HepG2 (cell line): ENCODE data around the gene DAGLB. TPM values are rescaled to one million over a fixed set of nuclear protein-coding genes. Genes with fewer than 3 reads are reported as not detected.
A peak's percentile ranks its signal among the peaks of the same experiment; 100 is the strongest.

Experiments
- ATAC-seq: fragments of 200-7000 bp; cut with Tn5 transposase; 3 replicates; pipeline ENCODE4 v1.9.1; 2020; ENCODE audit warnings: mild to moderate bottlenecking, moderate library complexity
- BruUV-seq: library from RNA; stranded (reverse); fragments of 400-500 nt; replicated peaks from 2 replicates; lab custom pipeline; 2021; lab: Mats Ljungman, UMichigan
- CTCF ChIA-PET: fragments of 300-600 bp; formaldehyde crosslinking; extraction: SDS; loops from one replicate; lab custom pipeline; 2021; ENCODE audit warnings: low total read pairs, inconsistent platforms, low intra/inter-chr PET ratio; lab: Yijun Ruan, JAX
- POLR2A ChIA-PET: fragments of 350-600 bp; sonication (Branson Sonifier 250); formaldehyde crosslinking; loops from one replicate; lab custom pipeline; 2020; ENCODE audit warnings: antibody characterized with exemption, inconsistent platforms; lab: Yijun Ruan, JAX
- DNase-seq: peaks from one replicate; pipeline ENCODE4 v3.0.0-alpha.2; 2015; ENCODE audit warnings: low spot score
- FAIRE-seq: peaks from 3 replicates; lab custom pipeline; 2011; peaks lifted over from hg19 to GRCh38; lab: Jason Lieb, UNC
- H2AFZ ChIP-seq: one replicate; pipeline ENCODE4 v1.6.1; 2011; ENCODE audit warnings: low read length, inconsistent platforms
- H3K27ac ChIP-seq: fragments of 300-600 bp; 3 replicates; pipeline ENCODE4 v1.8.0; 2011; ENCODE audit warnings: mixed run types, mild to moderate bottlenecking, mixed read lengths, low read length, inconsistent platforms; ENCODE audit not compliant: insufficient read depth; ENCODE audit errors: extremely low read length
- H3K27me3 ChIP-seq, 2 experiments: fragments of 200-600 bp in 1 of 2; 2 replicates in 1 of 2; 3 replicates in 1 of 2; pipeline versions ENCODE4 v1.6.0 to v1.8.0; 2011; ENCODE audit warnings: low read length in 2 of 2, mild to moderate bottlenecking in 2 of 2, moderate library complexity in 2 of 2, inconsistent platforms in 1 of 2; ENCODE audit not compliant: insufficient read depth in 2 of 2, control insufficient read depth in 1 of 2
- H3K36me3 ChIP-seq, 2 experiments: fragments of 200-600 bp in 1 of 2; replicated peaks in 1 of 2; 2 replicates in 1 of 2; 3 replicates in 1 of 2; pipeline versions ENCODE4 v1.5.1 to v1.8.0; 2011; ENCODE audit warnings: low read length in 2 of 2, inconsistent platforms in 1 of 2; ENCODE audit not compliant: insufficient read depth in 2 of 2, control insufficient read depth in 1 of 2
- H3K4me1 ChIP-seq: 2 replicates; pipeline ENCODE4 v1.5.1; 2012; ENCODE audit warnings: low read length, inconsistent platforms; ENCODE audit not compliant: insufficient read depth
- H3K4me2 ChIP-seq: 2 replicates; pipeline ENCODE4 v1.6.0; 2011; ENCODE audit warnings: low read depth, low read length, inconsistent platforms
- H3K4me3 ChIP-seq, 3 experiments: fragments of 200-600 bp in 1 of 3; sonication (generic), shearing (Covaris generic) in 1 of 3; replicated peaks in 1 of 3; 2 replicates each; pipeline ENCODE4 v1.5.1; 2011 to 2016; ENCODE audit warnings: low read length in 3 of 3, inconsistent platforms in 2 of 3, low read depth in 2 of 3, mild to moderate bottlenecking in 2 of 3, control low read depth in 1 of 3, mixed read lengths in 1 of 3; ENCODE audit not compliant: insufficient read depth in 1 of 3
- H3K79me2 ChIP-seq: one replicate; pipeline ENCODE4 v1.6.1; 2011; ENCODE audit warnings: low read length, inconsistent platforms; ENCODE audit not compliant: insufficient read depth
- H3K9ac ChIP-seq: 2 replicates; pipeline ENCODE4 v1.6.0; 2011; ENCODE audit warnings: mild to moderate bottlenecking, low read depth, low read length, inconsistent platforms; ENCODE audit not compliant: insufficient read depth
- H3K9me3 ChIP-seq: 2 replicates; pipeline ENCODE4 v1.5.1; 2012; ENCODE audit warnings: mild to moderate bottlenecking, low read length
- H4K20me1 ChIP-seq: 2 replicates; pipeline ENCODE4 v1.6.0; 2011; ENCODE audit warnings: inconsistent platforms, mild to moderate bottlenecking, low read length, moderate library complexity; ENCODE audit not compliant: insufficient read depth
- AGO2 ChIP-seq: fragments of 200-400 bp; formaldehyde crosslinking; optimal IDR thresholded peaks from 2 replicates; pipeline ENCODE3; 2017; ENCODE audit warnings: mild to moderate bottlenecking, low read depth, low read length, moderate library complexity
- CEBPG ChIP-seq: IDR thresholded peaks from 2 replicates; pipeline ENCODE4 v1.6.1; 2016
- HDAC1 ChIP-seq: sonication (generic); formaldehyde crosslinking; IDR thresholded peaks from 2 replicates; pipeline ENCODE4 v1.5.1; 2020; ENCODE audit warnings: mild to moderate bottlenecking, missing genetic modification reagents
- MBD4 ChIP-seq: IDR thresholded peaks from 2 replicates; pipeline ENCODE4 v1.6.1; 2012; ENCODE audit warnings: low read length, inconsistent platforms, borderline replicate concordance
- MEF2D ChIP-seq: sonication (generic); formaldehyde crosslinking; IDR thresholded peaks from 2 replicates; pipeline ENCODE4 v1.5.1; 2020; ENCODE audit warnings: mild to moderate bottlenecking, missing genetic modification reagents
- POLR2G ChIP-seq: fragments of 200-400 bp; formaldehyde crosslinking; IDR thresholded peaks from 2 replicates; pipeline ENCODE4 v1.6.1; 2018; ENCODE audit warnings: mild to moderate bottlenecking, low read depth, low read length, moderate library complexity
- RBM22 ChIP-seq: fragments of 200-400 bp; formaldehyde crosslinking; optimal IDR thresholded peaks from 2 replicates; pipeline ENCODE3; 2017; ENCODE audit warnings: mild to moderate bottlenecking, low read length, moderate library complexity
- SATB2 ChIP-seq: sonication (generic); formaldehyde crosslinking; IDR thresholded peaks from 2 replicates; pipeline ENCODE4 v1.5.0; 2020; ENCODE audit warnings: missing genetic modification reagents
- SP4 ChIP-seq: sonication (generic); formaldehyde crosslinking; IDR thresholded peaks from 2 replicates; pipeline ENCODE4 v1.8.1; 2023; ENCODE audit warnings: mild to moderate bottlenecking, missing genetic modification reagents
- ZNF121 ChIP-seq: sonication (generic); formaldehyde crosslinking; IDR thresholded peaks from 2 replicates; pipeline ENCODE4 v1.5.0; 2020; ENCODE audit warnings: mild to moderate bottlenecking, missing genetic modification reagents
- ZNF20 ChIP-seq: sonication (generic); formaldehyde crosslinking; IDR thresholded peaks from 2 replicates; pipeline ENCODE4 v1.4.0; 2020; ENCODE audit warnings: mild to moderate bottlenecking, moderate library complexity, missing genetic modification reagents
- ZNF3 ChIP-seq: IDR thresholded peaks from 2 replicates; pipeline ENCODE4 v1.7.0; 2017; ENCODE audit warnings: inconsistent platforms
- ZNF460 ChIP-seq: sonication (generic); formaldehyde crosslinking; IDR thresholded peaks from 2 replicates; pipeline ENCODE4 v1.5.1; 2020; ENCODE audit warnings: missing genetic modification reagents, mild to moderate bottlenecking, borderline replicate concordance
- ZNF850 ChIP-seq: sonication (generic); formaldehyde crosslinking; conservative IDR thresholded peaks from 2 replicates; pipeline ENCODE4 v1.9.0; 2021; ENCODE audit warnings: mild to moderate bottlenecking, missing genetic modification reagents
- WGBS: methylation state at CpG from one replicate; pipeline ENCODE4 v1.1.6; 2017; ENCODE audit warnings: low lambda C conversion rate; 5-methylcytosine and 5-hydroxymethylcytosine counted together
- in situ Hi-C: cut with HindIII; loops from 2 replicates; pipeline ENCODE4 v1.10.0; 2017; ENCODE audit warnings: low pct_unique_long_range_greater_than_20kb; ENCODE audit not compliant: extremely low pct_ligation_motif_present
- intact Hi-C: fragments of 100-400 bp; cut with micrococcal nuclease; formaldehyde crosslinking; loops from one replicate; pipeline ENCODE4 v1.10.0; 2022; ENCODE audit not compliant: unreplicated experiment
- polyA plus RNA-seq, 8 experiments: library from polyadenylated mRNA; depleted of rRNA in 3 of 8; stranded (reverse) in 7 of 8; unstranded in 1 of 8; fragments of >200 nt; fragmentation: Illumina TruSeq in 4 of 8; extraction: Trizol in 4 of 8; gene quantifications; 2 replicates each; pipeline versions ENCODE4 v1.2.1 to v1.2.3, GENCODE V29; 2011 to 2016; ENCODE audit warnings: low read depth in 4 of 8, missing spikeins in 1 of 8, mixed read lengths in 1 of 8; ENCODE audit not compliant: insufficient read depth in 1 of 8
- total RNA-seq, 5 experiments: library from RNA; depleted of rRNA; stranded (reverse); fragments of >200 nt; fragmentation: Illumina TruSeq; extraction: Trizol; gene quantifications; 2 replicates each; pipeline ENCODE4 v1.2.3, GENCODE V29; 2016; ENCODE audit warnings: low read depth in 1 of 5
- TF ChIP-seq, protein P1 (sequence below): sonication (generic); formaldehyde crosslinking; conservative IDR thresholded peaks from 2 replicates; pipeline ENCODE4 v1.4.0; 2020; ENCODE audit warnings: missing genetic modification reagents
- TF ChIP-seq, protein P2 (sequence below): sonication (generic); formaldehyde crosslinking; IDR thresholded peaks from 2 replicates; pipeline ENCODE4 v1.4.0; 2020; ENCODE audit warnings: missing genetic modification reagents, borderline replicate concordance

DAGLB gene
- total and polyA plus RNA-seq, 2 of the 13 experiments (the other 11 are each of a cell fraction or from before 2014, with no cell fraction given) = 7.9 to 9.8 TPM

DNA sequence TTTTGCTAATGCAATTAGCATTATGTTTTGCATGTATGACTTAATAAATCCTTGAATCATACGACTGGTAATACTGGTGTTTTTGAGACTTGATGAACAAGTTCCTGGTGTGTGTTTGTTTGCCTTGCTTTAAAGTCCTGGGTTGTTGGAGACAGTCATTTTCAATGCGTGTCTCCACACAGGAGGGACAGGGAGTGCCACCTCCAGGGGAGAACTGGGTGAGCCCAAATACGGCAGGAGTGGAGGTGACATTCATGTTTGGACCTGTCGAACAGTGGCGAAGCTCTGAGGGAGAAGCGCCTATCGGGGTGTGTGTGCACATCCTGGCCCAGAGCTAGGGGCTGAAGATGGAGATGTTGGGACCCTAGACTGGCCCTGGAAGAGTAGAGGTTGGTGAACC is 43.8 kb downstream of the DAGLB start:
- Histone ChIP-seq H2AFZ (no peak overlapping the region), H3K4me1 (peaks cover 18% of the 10 kb centered on the region), H3K36me3 (peaks cover 24 to 73% of the 10 kb centered on the region in 2 experiments), H3K4me3 (no peak overlapping the region), H4K20me1 (peaks cover 23% of the 10 kb centered on the region), H3K79me2 (peaks cover 11% of the 10 kb centered on the region), H3K4me2 (no peak overlapping the region), H3K27ac (no peak overlapping the region), H3K9ac (no peak overlapping the region), H3K9me3 (no peaks in the 10 kb centered on the region), H3K27me3 (no peaks in the 10 kb centered on the region)
- DNase-seq (no peak), ATAC-seq (no peak), FAIRE-seq (no peak)
- no TSS peak for BruUV-seq
- in situ Hi-C loops (no loop called here), intact Hi-C loops (no loop called here)
- ChIA-PET CTCF (no interaction called here), POLR2A (no interaction called here)
- no peak for TF ChIP-seq CEBPG (CRISPR knock-in tag)
- 0 out of 2 replicates have a peak, but pooled peaks have one; percentile 18 for TF ChIP-seq SP4
- TF ChIP-seq RBM22 = peak; percentile 47
- 0 out of 2 replicates have a peak, but pooled peaks have one; percentile 40 for TF ChIP-seq POLR2G
- TF ChIP-seq, all 625 proteins: peak for 3
- WGBS = 95% methylated on average over 7 of the region's 7 CpGs

DNA sequence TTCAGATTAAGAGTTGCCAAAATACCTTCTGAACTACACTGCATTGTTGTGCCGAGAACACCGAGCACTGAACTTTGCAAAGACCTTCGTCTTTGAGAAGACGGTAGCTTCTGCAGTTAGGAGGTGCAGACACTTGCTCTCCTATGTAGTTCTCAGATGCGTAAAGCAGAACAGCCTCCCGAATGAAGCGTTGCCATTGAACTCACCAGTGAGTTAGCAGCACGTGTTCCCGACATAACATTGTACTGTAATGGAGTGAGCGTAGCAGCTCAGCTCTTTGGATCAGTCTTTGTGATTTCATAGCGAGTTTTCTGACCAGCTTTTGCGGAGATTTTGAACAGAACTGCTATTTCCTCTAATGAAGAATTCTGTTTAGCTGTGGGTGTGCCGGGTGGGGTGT is 45.0 kb downstream of the DAGLB start:
- no peak overlapping the region for H2AFZ ChIP-seq
- H3K4me3 ChIP-seq = no peak overlapping the region
- in situ Hi-C loops (no loop called here), intact Hi-C loops (no loop called here)
- no peak overlapping the region for H3K4me2 ChIP-seq
- POLR2A ChIA-PET = no interaction called here
- DNase-seq (no peak), FAIRE-seq (no peak), ATAC-seq (no peak)
- peaks cover 34% of the 10 kb centered on the region for H4K20me1 ChIP-seq
- peaks cover 21 to 77% of the 10 kb centered on the region in 2 experiments for H3K36me3 ChIP-seq
- peaks cover 23% of the 10 kb centered on the region for H3K79me2 ChIP-seq
- no peak overlapping the region for H3K27ac ChIP-seq
- CTCF ChIA-PET = no interaction called here
- peaks cover 30% of the 10 kb centered on the region for H3K4me1 ChIP-seq
- H3K9ac ChIP-seq = no peak overlapping the region
- 98% methylated on average over 13 of the region's 13 CpGs for WGBS
- BruUV-seq = TSS peak; percentile 52
- H3K9me3 ChIP-seq = no peaks in the 10 kb centered on the region
- H3K27me3 ChIP-seq = no peaks in the 10 kb centered on the region
- TF ChIP-seq ZNF20 (CRISPR knock-in tag) = no peak
- TF ChIP-seq MEF2D (CRISPR knock-in tag) = no peak
- TF ChIP-seq MBD4 = no peak
- TF ChIP-seq HDAC1 (CRISPR knock-in tag) = no peak
- TF ChIP-seq, protein P1, sequence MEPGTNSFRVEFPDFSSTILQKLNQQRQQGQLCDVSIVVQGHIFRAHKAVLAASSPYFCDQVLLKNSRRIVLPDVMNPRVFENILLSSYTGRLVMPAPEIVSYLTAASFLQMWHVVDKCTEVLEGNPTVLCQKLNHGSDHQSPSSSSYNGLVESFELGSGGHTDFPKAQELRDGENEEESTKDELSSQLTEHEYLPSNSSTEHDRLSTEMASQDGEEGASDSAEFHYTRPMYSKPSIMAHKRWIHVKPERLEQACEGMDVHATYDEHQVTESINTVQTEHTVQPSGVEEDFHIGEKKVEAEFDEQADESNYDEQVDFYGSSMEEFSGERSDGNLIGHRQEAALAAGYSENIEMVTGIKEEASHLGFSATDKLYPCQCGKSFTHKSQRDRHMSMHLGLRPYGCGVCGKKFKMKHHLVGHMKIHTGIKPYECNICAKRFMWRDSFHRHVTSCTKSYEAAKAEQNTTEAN = no peak
- TF ChIP-seq SATB2 (CRISPR knock-in tag) = no peak
- no peak for TF ChIP-seq ZNF850 (CRISPR knock-in tag)
- no peak for TF ChIP-seq ZNF3
- TF ChIP-seq, protein P2, sequence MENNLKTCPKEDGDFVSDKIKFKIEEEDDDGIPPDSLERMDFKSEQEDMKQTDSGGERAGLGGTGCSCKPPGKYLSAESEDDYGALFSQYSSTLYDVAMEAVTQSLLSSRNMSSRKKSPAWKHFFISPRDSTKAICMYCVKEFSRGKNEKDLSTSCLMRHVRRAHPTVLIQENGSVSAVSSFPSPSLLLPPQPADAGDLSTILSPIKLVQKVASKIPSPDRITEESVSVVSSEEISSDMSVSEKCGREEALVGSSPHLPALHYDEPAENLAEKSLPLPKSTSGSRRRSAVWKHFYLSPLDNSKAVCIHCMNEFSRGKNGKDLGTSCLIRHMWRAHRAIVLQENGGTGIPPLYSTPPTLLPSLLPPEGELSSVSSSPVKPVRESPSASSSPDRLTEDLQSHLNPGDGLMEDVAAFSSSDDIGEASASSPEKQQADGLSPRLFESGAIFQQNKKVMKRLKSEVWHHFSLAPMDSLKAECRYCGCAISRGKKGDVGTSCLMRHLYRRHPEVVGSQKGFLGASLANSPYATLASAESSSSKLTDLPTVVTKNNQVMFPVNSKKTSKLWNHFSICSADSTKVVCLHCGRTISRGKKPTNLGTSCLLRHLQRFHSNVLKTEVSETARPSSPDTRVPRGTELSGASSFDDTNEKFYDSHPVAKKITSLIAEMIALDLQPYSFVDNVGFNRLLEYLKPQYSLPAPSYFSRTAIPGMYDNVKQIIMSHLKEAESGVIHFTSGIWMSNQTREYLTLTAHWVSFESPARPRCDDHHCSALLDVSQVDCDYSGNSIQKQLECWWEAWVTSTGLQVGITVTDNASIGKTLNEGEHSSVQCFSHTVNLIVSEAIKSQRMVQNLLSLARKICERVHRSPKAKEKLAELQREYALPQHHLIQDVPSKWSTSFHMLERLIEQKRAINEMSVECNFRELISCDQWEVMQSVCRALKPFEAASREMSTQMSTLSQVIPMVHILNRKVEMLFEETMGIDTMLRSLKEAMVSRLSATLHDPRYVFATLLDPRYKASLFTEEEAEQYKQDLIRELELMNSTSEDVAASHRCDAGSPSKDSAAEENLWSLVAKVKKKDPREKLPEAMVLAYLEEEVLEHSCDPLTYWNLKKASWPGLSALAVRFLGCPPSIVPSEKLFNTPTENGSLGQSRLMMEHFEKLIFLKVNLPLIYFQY (CRISPR knock-in tag) = no peak
- TF ChIP-seq ZNF121 = no peak
- TF ChIP-seq AGO2 = no peak
- no peak for TF ChIP-seq ZNF460 (CRISPR knock-in tag)
